Measurements from ENCODE around the gene TOGARAM1. TPM values are rescaled to one million over a fixed set of nuclear protein-coding genes. Genes with fewer than 3 reads are reported as not detected.

Gene TOGARAM1
- total RNA-seq, 4 donors from 2014 or later: 6.3 to 19.1 (median 9.7) TPM

DNA sequence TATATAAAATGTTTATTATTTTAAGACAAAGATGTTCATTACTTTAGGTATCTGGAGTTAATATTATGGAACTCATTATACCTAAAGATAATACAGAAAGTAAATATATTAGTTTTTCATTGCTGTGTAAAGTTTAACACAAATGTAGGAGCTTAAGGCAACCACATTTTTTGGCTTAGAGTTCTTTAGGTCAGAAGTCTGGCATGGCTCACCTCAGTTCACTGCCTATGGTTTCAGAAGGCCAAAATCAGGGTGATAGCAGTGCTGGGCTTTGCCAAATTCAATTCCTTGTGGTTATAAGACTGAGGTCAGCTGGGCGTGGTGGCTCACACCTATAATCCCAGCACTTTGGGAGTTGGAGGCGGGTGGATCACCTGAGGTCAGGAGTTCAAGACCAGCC, 86.4 kb downstream of the TOGARAM1 start:
- intact Hi-C loops (cut with DNase I; ENCODE audit: low total_unique reads) (no loop called here), in situ Hi-C loops (cut with MboI; ENCODE audit: low sequenced_read_pairs in 4 of 4) (no loop called here)
- no peaks in the 10 kb centered on the region for H3K9me3 ChIP-seq
- H3K36me3 ChIP-seq: peaks cover 3 to 34% of the 10 kb centered on the region in 2 donors
- no peaks in the 10 kb centered on the region for H3K27me3 ChIP-seq
- no peak for TF ChIP-seq CTCF (IDR thresholded peaks at IDR 0.05 in 4 of 5, conservative IDR thresholded peaks at IDR 0.05 in 1 of 5)
- TF ChIP-seq POLR2A (IDR thresholded peaks at IDR 0.05): no peak
- no peak for ATAC-seq
- no peak overlapping the region for H3K4me3 ChIP-seq
- DNase-seq: no peak
- H3K27ac ChIP-seq: no peak overlapping the region
- H3K4me1 ChIP-seq: no peaks in the 10 kb centered on the region

DNA sequence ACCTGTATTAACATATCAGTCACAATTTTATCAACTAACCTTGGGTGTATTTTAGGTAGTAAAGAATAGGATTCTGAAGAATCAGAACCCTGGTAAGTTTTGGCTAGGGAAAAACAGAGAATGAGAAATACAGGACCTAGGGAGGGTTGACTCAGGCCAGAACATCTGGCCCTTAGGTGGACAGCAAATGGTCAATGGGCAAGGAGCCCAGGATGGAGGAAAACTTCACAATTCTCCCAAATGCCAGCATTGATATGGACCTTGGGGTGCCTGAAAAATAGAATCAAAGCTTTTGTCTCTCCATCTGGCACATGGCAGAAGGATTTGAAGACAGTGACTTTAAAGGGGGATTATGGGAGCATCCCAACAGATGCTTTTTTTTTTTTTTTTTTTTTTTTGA, 89.2 kb downstream of the TOGARAM1 start:
- no peaks in the 10 kb centered on the region for H3K27me3 ChIP-seq
- H3K4me1 ChIP-seq: no peaks in the 10 kb centered on the region
- intact Hi-C loops (cut with DNase I; ENCODE audit: low total_unique reads): no loop called here
- DNase-seq (no peak), ATAC-seq (no peak)
- in situ Hi-C loops (cut with MboI; ENCODE audit: low sequenced_read_pairs in 4 of 4): no loop called here
- H3K4me3 ChIP-seq: no peak overlapping the region
- H3K27ac ChIP-seq: no peak overlapping the region
- peaks cover 0 to 44% of the 10 kb centered on the region in 2 donors for H3K36me3 ChIP-seq
- no peaks in the 10 kb centered on the region for H3K9me3 ChIP-seq
- TF ChIP-seq CTCF (IDR thresholded peaks at IDR 0.05 in 4 of 5, conservative IDR thresholded peaks at IDR 0.05 in 1 of 5) (no peak), POLR2A (IDR thresholded peaks at IDR 0.05) (no peak)

GRCh38 chr14:45051896-45052295, 89.9 kb downstream of the TOGARAM1 start:
- no peak for ATAC-seq
- intact Hi-C loops (cut with DNase I; ENCODE audit: low total_unique reads): no loop called here
- Histone ChIP-seq H3K36me3 (peaks cover 0 to 38% of the 10 kb centered on the region in 2 donors), H3K27ac (no peak overlapping the region), H3K4me3 (no peak overlapping the region), H3K4me1 (no peaks in the 10 kb centered on the region), H3K9me3 (no peaks in the 10 kb centered on the region), H3K27me3 (no peaks in the 10 kb centered on the region)
- in situ Hi-C loops (cut with MboI; ENCODE audit: low sequenced_read_pairs in 4 of 4): no loop called here
- DNase-seq: no peak
- no peak for TF ChIP-seq POLR2A (IDR thresholded peaks at IDR 0.05)
- no peak for TF ChIP-seq CTCF (IDR thresholded peaks at IDR 0.05 in 4 of 5, conservative IDR thresholded peaks at IDR 0.05 in 1 of 5)

- Histone ChIP-seq H3K36me3 (peaks cover 0 to 30% of the 10 kb centered on the region in 2 donors), H3K27me3 (no peaks in the 10 kb centered on the region), H3K27ac (no peak overlapping the region), H3K4me3 (no peak overlapping the region), H3K9me3 (no peaks in the 10 kb centered on the region), H3K4me1 (no peaks in the 10 kb centered on the region)
- no peak for TF ChIP-seq POLR2A (IDR thresholded peaks at IDR 0.05)
- TF ChIP-seq CTCF (IDR thresholded peaks at IDR 0.05 in 4 of 5, conservative IDR thresholded peaks at IDR 0.05 in 1 of 5): no peak
- in situ Hi-C loops (cut with MboI; ENCODE audit: low sequenced_read_pairs in 4 of 4): no loop called here
- intact Hi-C loops (cut with DNase I; ENCODE audit: low total_unique reads): no loop called here
- ATAC-seq (no peak), DNase-seq (no peak)
Measured at GRCh38 chr14:45057349-45057748, 95.4 kb downstream of the TOGARAM1 start.

DNA sequence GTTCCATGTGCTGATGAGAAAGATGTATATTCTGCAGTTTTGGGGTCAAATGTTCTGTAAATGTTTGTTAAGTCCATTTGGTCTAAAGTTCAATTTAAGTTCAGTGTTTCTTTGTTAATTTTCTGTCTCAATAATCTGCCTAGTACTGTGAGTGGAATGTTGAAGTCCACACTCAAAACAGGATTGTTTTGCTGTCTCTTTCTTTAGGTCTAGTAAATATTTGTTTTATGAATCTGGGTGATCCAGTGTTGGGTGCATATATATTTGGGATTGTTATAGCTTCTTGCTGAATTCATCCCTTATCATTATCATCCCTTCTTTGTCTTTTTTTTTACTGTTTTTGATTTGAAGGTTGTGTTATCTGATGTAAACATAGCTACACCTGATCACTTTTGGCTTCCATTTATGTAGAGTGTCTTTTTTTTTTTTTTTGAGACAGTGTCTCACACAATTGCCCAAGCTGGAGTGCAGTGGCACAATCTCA, 95.9 kb downstream of the TOGARAM1 start:
- peaks cover 0 to 24% of the 10 kb centered on the region in 2 donors for H3K36me3 ChIP-seq
- H3K4me1 ChIP-seq: no peaks in the 10 kb centered on the region
- H3K27me3 ChIP-seq: no peaks in the 10 kb centered on the region
- H3K9me3 ChIP-seq: no peaks in the 10 kb centered on the region
- in situ Hi-C loops (cut with MboI; ENCODE audit: low sequenced_read_pairs in 4 of 4): no loop called here
- H3K27ac ChIP-seq: no peak overlapping the region
- DNase-seq: no peak
- intact Hi-C loops (cut with DNase I; ENCODE audit: low total_unique reads): no loop called here
- no peak overlapping the region for H3K4me3 ChIP-seq
- TF ChIP-seq CTCF (IDR thresholded peaks at IDR 0.05 in 4 of 5, conservative IDR thresholded peaks at IDR 0.05 in 1 of 5) (no peak), POLR2A (IDR thresholded peaks at IDR 0.05) (no peak)
- ATAC-seq: no peak

All from gastrocnemius medialis (tissue), 4 donors.